Epithelial cell of esophagus (primary cell): ENCODE data around the gene ZNF304.

Experiments
- DNase-seq: peaks from one replicate; pipeline ENCODE4 v3.0.0; 2010; ENCODE audit warnings: low read depth
- H3K4me3 ChIP-seq: 2 replicates; pipeline ENCODE4 v1.5.1; 2011; ENCODE audit warnings: mild to moderate bottlenecking, low read length, control low read depth
- CTCF ChIP-seq: IDR thresholded peaks from 2 replicates; pipeline ENCODE4 v1.5.1; 2011; ENCODE audit warnings: low read depth, mild to moderate bottlenecking, low read length, control low read depth, inconsistent platforms; ENCODE audit not compliant: insufficient read depth; ENCODE audit errors: missing control alignments

Gene ZNF304

GRCh38 chr19:57317503-57317902 is 33.6 kb upstream of the ZNF304 start:
- no peak overlapping the region for H3K4me3 ChIP-seq
- no peak for TF ChIP-seq CTCF
- no peak for DNase-seq

- H3K4me3 ChIP-seq = peak overlapping the region; percentile 63
- DNase-seq = no peak
- TF ChIP-seq CTCF = no peak
Measured at GRCh38 chr19:57319869-57320179, 31.2 kb upstream of the ZNF304 start.

GRCh38 chr19:57320180-57321084 is 30.6 kb upstream of the ZNF304 start, which contains the start of gene ZNF543:
Gene ZNF543, plus strand, starts transcription at chr19:57320472. Its CDS starts 382 bp downstream, at chr19:57320854.
- peak; percentile 31 for TF ChIP-seq CTCF
- peak within 1 kb of the TSS; percentile 63 for H3K4me3 ChIP-seq
- peak; percentile 98 for DNase-seq

GRCh38 chr19:57321116-57321515 is 30.0 kb upstream of the ZNF304 start:
- TF ChIP-seq CTCF = no peak
- H3K4me3 ChIP-seq = peak overlapping the region; percentile 63
- DNase-seq = no peak

- no peak for DNase-seq
- TF ChIP-seq CTCF = no peak
- H3K4me3 ChIP-seq = peak overlapping the region; percentile 63
Measured at GRCh38 chr19:57321751-57322150, 29.3 kb upstream of the ZNF304 start.

- TF ChIP-seq CTCF = no peak
- DNase-seq = no peak
- H3K4me3 ChIP-seq = no peak overlapping the region
Measured at GRCh38 chr19:57324992-57325391, 26.1 kb upstream of the ZNF304 start.

GRCh38 chr19:57327993-57328392 is 23.1 kb upstream of the ZNF304 start:
- no peak for TF ChIP-seq CTCF
- no peak overlapping the region for H3K4me3 ChIP-seq
- no peak for DNase-seq
